ENCODE measurements around the gene RHEX.
A peak's percentile ranks its signal among the peaks of the same experiment; 100 is the strongest.

RHEX gene

DNA sequence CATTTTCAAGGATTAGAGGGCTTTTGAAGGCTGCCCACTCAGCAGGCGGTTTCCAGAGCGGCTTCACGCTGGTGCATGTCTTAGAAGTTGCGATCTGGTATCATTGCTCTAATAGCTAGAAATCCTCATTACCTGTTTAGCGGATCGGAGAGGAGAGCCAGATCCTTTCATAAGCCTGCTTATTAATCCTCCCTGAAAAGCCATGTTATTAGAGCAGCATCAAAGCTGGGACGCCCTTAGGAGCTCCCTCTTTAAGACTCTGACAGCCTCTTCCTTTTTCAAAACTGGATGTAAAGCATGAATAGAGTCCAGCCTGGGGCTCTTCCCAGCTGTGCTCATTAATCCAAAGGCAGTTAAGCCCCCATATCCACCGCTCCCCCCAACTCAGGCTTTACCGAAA is 15.4 kb upstream of the RHEX start:
- no peaks in the 10 kb centered on the region for H3K27me3 ChIP-seq
- no peak overlapping the region; a peak in 1 of 22 replicates for H3K9ac ChIP-seq
- no peaks in the 10 kb centered on the region for H4K20me1 ChIP-seq
- 0 out of 22 replicates have a peak, but pooled peaks cover 0 to 4% (median 0%) of the 10 kb centered on the region in 11 experiments for H3K9me3 ChIP-seq (replicated peaks in 1 of 11)
- H3K4me1 ChIP-seq = peaks cover 56 to 81% (median 64%) of the 10 kb centered on the region in 10 experiments
- no peak overlapping the region for H3K4me3 ChIP-seq
- no peaks in the 10 kb centered on the region for H3K36me3 ChIP-seq
- TF ChIP-seq Cebpa-rat (IDR thresholded peaks at IDR 0.05) = no peak
- H3K4me2 ChIP-seq = peak overlapping the region in 9 of 11 experiments; percentile 8 to 87 (median 47); a peak in 15 of 22 replicates
- no peak overlapping the region for H3K27ac ChIP-seq

DNA sequence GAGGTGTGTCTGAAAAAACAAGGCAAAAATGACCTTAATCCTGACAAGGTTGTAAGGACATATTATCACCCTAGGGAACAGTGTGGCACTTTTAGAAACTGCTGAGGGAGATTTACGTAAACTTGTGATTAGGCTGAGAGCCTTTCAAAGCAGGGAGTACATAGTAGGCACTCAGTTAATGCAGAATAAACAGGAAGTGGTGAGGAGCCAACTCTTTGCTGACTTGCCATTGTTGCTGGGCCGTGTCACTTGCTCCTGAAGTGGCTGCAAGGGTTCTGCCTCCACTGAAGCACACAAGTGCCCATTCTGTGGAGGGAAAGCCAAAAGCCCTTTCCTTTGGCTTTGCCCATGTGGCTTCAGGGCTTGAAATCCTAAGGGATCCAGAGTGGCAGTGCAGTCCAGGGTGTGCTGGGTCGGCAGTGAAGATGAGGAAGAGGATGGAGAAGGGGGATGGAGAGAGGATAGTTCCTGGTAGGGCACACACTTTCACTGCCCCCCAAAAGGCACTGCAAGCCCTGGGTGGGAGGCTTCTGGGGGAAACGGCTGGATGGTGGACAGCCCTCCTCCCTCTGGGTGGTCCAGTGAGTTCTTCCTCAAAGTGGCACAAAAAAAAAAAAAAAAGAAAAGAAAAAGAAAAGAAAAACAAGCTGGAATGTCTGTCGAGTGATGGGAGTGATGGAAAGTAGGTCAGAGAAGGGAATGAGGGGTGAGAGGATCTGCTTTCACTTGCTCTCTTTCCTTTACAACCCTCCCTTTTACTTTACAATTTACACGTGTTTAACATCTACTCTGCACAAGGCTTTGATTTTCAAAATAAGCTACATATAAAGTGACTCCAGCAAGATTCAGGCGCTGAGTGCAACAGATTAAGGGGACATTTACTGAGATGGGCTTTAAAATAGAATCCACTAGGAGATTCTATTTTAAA is 13.7 kb upstream of the RHEX start:
- no peak overlapping the region; a peak in 1 of 22 replicates for H3K27ac ChIP-seq
- H3K4me1 ChIP-seq = peaks cover 49 to 76% (median 54%) of the 10 kb centered on the region in 10 experiments
- H3K9me3 ChIP-seq (replicated peaks in 1 of 11) = no peaks in the 10 kb centered on the region
- TF ChIP-seq Cebpa-rat (IDR thresholded peaks at IDR 0.05) = no peak
- H3K4me2 ChIP-seq = peak overlapping the region; percentile 43 to 82 (median 60)
- no peaks in the 10 kb centered on the region for H4K20me1 ChIP-seq
- H3K36me3 ChIP-seq = no peaks in the 10 kb centered on the region
- peak overlapping the region in 1 of 11 experiments; percentile 2; a peak in 1 of 22 replicates for H3K9ac ChIP-seq
- H3K4me3 ChIP-seq = no peak overlapping the region
- no peaks in the 10 kb centered on the region for H3K27me3 ChIP-seq

DNA sequence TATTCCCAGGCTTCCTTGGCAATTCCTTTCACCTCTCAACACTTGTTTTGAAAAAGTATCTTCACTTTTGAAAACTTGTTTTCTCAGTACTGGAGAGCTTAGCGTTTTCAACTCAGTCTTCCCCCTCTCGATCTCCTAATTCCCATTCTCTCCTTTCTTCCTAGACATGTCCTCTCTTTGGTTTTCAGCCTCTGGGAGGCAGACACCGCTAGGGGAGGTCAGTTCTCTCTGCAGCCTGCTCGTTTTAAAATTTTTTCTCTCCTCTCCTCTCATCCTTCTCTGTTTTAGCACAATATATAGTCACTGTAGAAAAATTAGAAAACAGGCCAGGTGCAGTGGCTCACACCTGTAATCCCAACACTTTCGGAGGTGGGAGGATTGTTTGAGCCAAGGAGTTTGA is 12.6 kb upstream of the RHEX start:
- H3K4me1 ChIP-seq = peaks cover 39 to 66% (median 44%) of the 10 kb centered on the region in 10 experiments
- no peak overlapping the region for H3K9ac ChIP-seq
- no peak overlapping the region for H3K27ac ChIP-seq

DNA sequence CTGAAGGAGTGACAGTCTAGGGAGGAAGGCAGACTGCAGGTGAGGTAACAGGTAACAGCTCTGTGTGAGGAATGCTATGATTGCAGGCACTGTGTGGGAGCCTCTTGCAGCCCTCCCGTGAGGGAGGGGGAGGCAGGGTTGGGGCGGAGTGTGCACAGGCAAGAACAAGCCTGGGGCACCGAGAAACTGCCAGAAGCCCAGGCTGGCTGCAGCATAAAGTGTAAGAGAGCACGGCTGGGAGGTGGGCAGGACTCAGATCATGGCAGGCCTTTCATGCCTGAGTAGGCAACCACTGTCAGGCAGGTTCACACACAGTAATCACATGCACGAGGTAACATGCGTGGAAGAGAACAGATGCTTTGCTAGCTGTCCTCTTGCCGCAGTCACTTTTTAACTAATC is 11.3 kb upstream of the RHEX start:
- no peaks in the 10 kb centered on the region for H4K20me1 ChIP-seq
- no peak overlapping the region for H3K4me2 ChIP-seq
- TF ChIP-seq Cebpa-rat (IDR thresholded peaks at IDR 0.05) = no peak
- H3K36me3 ChIP-seq = no peaks in the 10 kb centered on the region
- peaks cover 29 to 53% (median 36%) of the 10 kb centered on the region in 10 experiments for H3K4me1 ChIP-seq
- H3K9ac ChIP-seq = no peak overlapping the region
- no peaks in the 10 kb centered on the region for H3K27me3 ChIP-seq
- H3K4me3 ChIP-seq = no peak overlapping the region
- no peaks in the 10 kb centered on the region for H3K9me3 ChIP-seq (replicated peaks in 1 of 11)
- no peak overlapping the region for H3K27ac ChIP-seq

More for the DNA sequence above, 12.6 kb upstream of the RHEX start:
- Histone ChIP-seq H3K9me3 (replicated peaks in 1 of 11) (no peaks in the 10 kb centered on the region), H3K27me3 (no peaks in the 10 kb centered on the region), H4K20me1 (no peaks in the 10 kb centered on the region), H3K36me3 (no peaks in the 10 kb centered on the region), H3K4me3 (no peak overlapping the region), H3K4me2 (peak overlapping the region in 7 of 11 experiments; percentile 7 to 82 (median 60); a peak in 6 of 22 replicates)
- no peak for TF ChIP-seq Cebpa-rat (IDR thresholded peaks at IDR 0.05)

DNA sequence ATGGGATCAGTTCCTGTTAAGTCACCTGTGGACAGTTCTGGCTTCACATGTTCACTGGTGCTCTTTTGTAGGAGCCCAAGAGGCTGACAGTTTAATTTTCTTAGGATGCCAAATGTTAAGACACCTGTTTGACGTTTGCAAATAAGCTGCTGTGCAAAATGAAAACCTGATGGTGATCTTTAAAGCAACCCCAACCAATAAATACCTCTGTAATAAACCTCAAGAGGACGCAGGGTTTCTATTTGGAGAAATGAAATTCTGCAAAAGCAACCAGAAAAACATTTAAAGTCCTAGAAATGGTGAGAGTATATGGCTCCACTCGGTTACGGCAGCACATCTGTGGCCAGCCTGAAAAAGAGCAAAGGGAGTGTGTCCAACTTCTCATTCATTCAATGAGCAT is 5.7 kb upstream of the RHEX start:
- no peak overlapping the region for H3K4me3 ChIP-seq
- no peaks in the 10 kb centered on the region for H3K27me3 ChIP-seq
- H3K9me3 ChIP-seq (replicated peaks in 1 of 11) = no peaks in the 10 kb centered on the region
- peak overlapping the region in 2 of 11 experiments; percentile 5 to 6; a peak in 1 of 22 replicates for H3K4me2 ChIP-seq
- H4K20me1 ChIP-seq = no peaks in the 10 kb centered on the region
- no peak overlapping the region for H3K9ac ChIP-seq
- H3K36me3 ChIP-seq = no peaks in the 10 kb centered on the region
- H3K4me1 ChIP-seq = peaks cover 29 to 65% (median 42%) of the 10 kb centered on the region in 10 experiments
- peak overlapping the region in 4 of 11 experiments; percentile 1 to 88 (median 56); a peak in 2 of 22 replicates for H3K27ac ChIP-seq
- TF ChIP-seq Cebpa-rat (IDR thresholded peaks at IDR 0.05) = no peak

DNA sequence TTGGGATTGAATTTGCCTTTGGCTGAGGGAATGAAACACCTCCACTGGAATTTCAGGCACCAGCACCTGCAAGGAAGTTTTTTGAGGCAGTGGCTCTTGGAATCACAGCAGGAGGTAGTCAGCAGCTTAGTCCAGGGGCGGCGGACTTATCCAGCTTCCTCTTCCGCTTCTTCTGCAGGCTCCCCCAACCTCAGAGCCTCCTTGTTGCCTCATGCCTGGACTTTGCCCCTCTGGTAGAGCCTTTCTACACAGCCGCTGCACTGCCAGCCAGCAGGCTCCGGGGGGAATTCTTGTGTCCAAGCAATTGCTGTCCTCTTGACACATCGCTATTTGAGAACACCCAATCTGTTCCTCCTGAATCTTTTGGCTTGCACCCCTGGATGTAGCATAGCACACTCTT is 4.4 kb upstream of the RHEX start:
- Histone ChIP-seq H3K4me2 (peak overlapping the region in 7 of 11 experiments; percentile 4 to 88 (median 37); a peak in 11 of 22 replicates), H4K20me1 (no peaks in the 10 kb centered on the region), H3K9ac (no peak overlapping the region), H3K4me1 (peaks cover 41 to 67% (median 53%) of the 10 kb centered on the region in 10 experiments), H3K27ac (peak overlapping the region in 8 of 11 experiments; percentile 10 to 89 (median 86); a peak in 15 of 22 replicates), H3K36me3 (no peaks in the 10 kb centered on the region), H3K4me3 (no peak overlapping the region), H3K27me3 (no peaks in the 10 kb centered on the region), H3K9me3 (replicated peaks in 1 of 11) (peaks cover 0 to 9% (median 2%) of the 10 kb centered on the region in 11 experiments; a peak in 3 of 22 replicates)
- TF ChIP-seq Cebpa-rat (IDR thresholded peaks at IDR 0.05) = no peak

DNA sequence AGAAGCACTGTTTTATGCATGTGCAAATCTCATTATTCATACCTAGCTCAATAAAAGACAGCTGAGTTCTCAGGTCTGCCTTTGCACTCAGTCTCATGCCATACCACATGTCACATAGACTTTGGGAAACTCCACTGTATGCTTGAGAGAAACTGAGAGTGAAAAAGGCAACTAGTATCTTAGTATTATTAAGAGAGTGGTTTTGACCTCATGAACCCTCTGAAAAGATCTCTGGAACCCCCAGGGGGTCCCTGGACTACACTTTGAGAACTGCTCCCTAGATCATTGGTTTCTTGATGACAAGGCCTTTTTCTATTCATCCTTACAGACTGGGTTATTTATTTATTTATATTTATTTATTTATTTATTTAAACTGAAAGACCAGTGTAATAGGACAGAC is 3.7 kb upstream of the RHEX start:
- Histone ChIP-seq H3K4me1 (peaks cover 41 to 69% (median 57%) of the 10 kb centered on the region in 10 experiments), H3K9ac (no peak overlapping the region; a peak in 3 of 22 replicates), H3K9me3 (replicated peaks in 1 of 11) (peaks cover 0 to 11% (median 4%) of the 10 kb centered on the region in 11 experiments; a peak in 3 of 22 replicates), H4K20me1 (no peaks in the 10 kb centered on the region), H3K36me3 (no peaks in the 10 kb centered on the region), H3K27me3 (no peaks in the 10 kb centered on the region), H3K27ac (peak overlapping the region in 9 of 11 experiments; percentile 81 to 90 (median 87); a peak in 18 of 22 replicates), H3K4me3 (no peak overlapping the region), H3K4me2 (peak overlapping the region in 6 of 11 experiments; percentile 26 to 88 (median 81); a peak in 9 of 22 replicates)
- no peak for TF ChIP-seq Cebpa-rat (IDR thresholded peaks at IDR 0.05)

DNA sequence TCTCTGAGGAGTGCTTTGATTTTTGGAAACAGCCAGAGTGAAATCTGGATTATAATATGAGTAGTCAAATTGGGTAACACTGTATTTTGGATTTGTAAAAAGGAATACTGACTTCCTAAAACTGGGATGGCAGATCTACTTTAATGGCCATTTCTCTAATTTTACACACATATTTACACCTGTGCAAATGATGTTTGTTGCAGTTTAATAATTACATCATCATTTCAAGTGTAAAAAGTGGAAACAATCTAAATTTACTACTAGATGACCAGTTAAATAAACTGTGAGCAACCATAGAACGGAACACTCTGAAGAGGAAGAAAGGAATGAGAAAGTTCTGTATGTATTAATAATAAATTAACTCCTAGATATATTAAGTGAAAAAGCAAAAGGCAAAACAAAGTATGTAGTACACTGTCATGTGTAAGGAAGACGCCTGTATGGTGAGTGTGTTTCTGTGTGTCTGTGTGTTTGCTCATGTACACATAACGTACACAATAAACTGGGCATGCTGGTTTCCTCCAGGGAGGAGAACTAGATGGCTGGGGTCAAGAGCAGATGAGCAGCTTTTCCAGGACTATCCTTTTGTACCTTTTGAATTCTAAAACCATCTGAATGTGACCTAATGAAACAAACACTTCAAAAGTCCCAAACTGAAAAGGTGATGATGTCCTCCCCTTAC is 2.9 kb upstream of the RHEX start:
- H3K9ac ChIP-seq = peak overlapping the region in 9 of 11 experiments; percentile 23 to 80 (median 69); a peak in 14 of 22 replicates
- no peak overlapping the region for H3K4me3 ChIP-seq
- H3K9me3 ChIP-seq (replicated peaks in 1 of 11) = peaks cover 0 to 11% (median 5%) of the 10 kb centered on the region in 11 experiments; a peak in 3 of 22 replicates
- no peaks in the 10 kb centered on the region for H4K20me1 ChIP-seq
- H3K4me1 ChIP-seq = peaks cover 41 to 73% (median 57%) of the 10 kb centered on the region in 10 experiments
- H3K4me2 ChIP-seq = peak overlapping the region; percentile 72 to 88 (median 81); a peak in 21 of 22 replicates
- peaks cover 0 to 3% (median 0%) of the 10 kb centered on the region in 11 experiments; a peak in 3 of 22 replicates for H3K36me3 ChIP-seq
- no peak for TF ChIP-seq Cebpa-rat (IDR thresholded peaks at IDR 0.05)
- no peaks in the 10 kb centered on the region for H3K27me3 ChIP-seq
- peak overlapping the region in 10 of 11 experiments; percentile 37 to 90 (median 86); a peak in 19 of 22 replicates for H3K27ac ChIP-seq
